HG03520 (cell line): Measurements from ENCODE around the gene INO80B.
"Not testable (repeated sequence)": the region's sequence is repeated elsewhere in the genome, so short reads cannot be mapped to it uniquely, and the experiment has no call there.

ENCODE experiments used
- ATAC-seq: cut with Tn5 transposase; IDR thresholded peaks from one replicate; pipeline ENCODE4 v1.9.1; 2021; ENCODE audit warnings: mild to moderate bottlenecking, moderate library complexity; ENCODE audit not compliant: unreplicated experiment

INO80B gene

DNA sequence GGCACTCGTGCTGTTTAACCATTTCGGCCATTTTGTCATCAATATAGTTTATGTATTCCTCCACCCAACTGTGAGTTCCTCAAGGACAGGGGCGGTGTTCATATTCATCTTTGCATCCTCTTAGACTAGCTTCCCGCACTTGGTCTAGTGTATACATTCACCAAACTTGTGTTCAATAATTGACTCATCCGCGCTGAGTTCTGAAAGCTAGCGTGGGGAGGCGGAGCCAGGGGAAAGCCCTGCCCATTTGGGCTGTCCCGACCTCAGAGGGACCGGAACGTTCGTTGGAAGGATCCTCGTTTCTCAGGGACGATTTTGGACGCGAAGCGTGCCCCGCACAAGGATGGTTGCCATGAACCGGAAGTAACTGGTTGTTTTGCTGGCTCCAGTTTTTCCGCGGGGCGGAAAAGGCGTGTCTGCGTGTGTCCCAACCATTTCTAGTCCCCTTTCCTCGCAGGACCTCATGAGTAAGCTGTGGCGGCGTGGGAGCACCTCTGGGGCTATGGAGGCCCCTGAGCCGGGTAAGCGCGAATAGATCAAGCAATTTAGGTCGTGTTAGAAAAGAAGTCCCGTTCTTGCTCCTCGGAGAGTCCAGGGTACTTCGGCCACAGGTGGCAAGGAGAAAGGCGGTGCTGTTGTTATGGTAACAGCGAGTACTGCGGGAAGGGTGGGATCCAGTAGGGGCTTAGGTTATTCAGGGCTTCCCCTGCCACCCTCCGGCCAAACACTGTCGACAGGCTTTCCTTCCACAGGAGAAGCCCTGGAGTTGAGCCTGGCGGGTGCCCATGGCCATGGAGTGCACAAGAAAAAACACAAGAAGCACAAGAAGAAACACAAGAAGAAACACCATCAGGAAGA is at the start of gene INO80B:
Gene INO80B, plus strand, starts transcription at position 434 of the 858 bp plus-strand sequence. Its CDS starts 30 bp downstream, at position 464.
- ATAC-seq, result peak; percentile 34

DNA sequence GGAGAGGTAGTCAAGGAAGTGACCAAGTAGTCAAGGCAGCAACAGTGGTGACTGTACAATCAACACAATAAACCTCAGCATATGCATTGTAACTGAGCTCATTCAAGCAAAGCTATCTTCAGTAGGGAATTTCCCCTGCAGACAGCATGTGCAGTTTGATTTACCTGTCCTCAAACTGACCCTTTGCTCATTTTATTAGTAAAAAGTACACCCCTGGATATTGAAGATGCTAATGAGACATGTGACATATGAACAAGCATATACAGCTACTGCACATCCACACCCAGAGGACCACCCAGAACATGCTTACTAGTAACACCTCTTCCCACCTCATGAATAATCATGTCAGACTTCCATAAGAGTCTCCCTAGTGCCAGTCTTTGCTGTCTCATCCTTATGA is 48.9 kb upstream of the INO80B start:
- peak; percentile 69 for ATAC-seq

DNA sequence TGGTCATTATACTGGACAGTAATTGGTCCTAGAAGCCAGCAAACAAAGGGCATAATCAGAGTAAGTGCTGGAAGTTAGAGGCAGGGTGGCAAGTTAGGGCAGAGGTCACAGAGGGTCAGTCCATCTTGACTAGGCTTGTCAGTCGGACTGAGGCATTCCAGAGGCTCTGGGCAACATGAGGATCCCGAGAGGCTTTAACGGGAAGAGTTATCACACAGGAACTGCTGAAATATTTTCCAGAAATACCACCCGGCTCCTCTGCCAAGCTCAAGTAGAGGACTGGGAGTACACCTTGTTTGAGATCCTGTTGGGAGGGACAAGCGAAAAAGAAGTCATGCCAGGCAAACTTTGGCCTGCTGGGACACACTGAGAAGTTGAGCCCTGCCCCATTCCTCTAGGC is 47.2 kb upstream of the INO80B start:
- ATAC-seq, result no peak

DNA sequence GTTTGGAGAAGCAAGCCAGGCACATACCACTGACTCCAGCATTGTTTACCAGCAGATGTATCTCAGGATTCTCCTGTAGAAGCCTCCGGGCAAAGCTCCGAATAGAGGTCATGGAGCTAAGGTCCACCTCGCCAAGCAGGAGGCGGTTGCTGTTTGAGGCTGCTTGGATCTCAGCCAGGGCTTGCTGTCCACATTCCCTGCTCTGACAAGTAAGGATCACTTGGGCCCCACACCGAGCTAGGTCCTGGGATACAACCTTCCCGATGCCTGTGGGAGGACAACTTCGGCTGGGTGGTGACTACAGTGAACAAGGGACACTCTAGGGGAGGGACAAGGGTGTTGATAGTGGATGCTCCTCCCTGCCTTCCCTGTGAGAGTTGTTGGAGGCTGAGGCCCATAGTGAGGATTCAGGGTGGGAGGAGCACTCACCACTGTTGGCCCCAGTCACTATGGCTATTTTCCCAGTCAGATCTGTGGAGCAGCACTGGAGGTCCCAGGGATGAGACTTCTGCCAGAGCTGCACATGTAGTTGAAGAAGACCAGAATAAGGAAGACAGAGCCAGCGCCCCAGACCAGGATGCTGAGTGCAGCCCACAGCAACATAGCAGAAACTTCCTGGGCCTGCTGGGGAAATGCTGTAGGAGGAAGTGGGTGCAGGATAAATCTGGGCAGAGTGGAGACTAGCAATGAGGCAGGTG is 41.7 kb upstream of the INO80B start:
- ATAC-seq, result no peak

DNA sequence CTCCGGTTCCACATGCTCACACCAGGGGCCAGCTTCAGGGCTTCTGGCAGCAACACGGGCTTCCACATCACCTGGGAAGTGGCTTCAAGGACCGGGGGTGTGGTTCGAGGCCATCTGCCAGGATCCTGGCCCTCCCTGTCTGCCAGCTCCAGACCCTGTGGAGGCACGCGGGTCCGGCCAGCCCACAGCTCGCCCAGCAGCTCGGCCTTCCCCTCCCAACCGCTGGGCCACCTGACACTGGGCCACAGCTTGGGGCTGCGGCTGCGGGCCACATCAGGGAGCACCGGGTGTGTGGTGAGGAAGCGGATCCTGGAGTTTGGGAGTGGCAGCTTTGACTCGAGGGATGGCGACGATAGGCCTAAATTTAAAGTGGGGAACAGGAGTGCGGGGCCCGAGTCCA is 40.4 kb upstream of the INO80B start:
- ATAC-seq, result no peak

DNA sequence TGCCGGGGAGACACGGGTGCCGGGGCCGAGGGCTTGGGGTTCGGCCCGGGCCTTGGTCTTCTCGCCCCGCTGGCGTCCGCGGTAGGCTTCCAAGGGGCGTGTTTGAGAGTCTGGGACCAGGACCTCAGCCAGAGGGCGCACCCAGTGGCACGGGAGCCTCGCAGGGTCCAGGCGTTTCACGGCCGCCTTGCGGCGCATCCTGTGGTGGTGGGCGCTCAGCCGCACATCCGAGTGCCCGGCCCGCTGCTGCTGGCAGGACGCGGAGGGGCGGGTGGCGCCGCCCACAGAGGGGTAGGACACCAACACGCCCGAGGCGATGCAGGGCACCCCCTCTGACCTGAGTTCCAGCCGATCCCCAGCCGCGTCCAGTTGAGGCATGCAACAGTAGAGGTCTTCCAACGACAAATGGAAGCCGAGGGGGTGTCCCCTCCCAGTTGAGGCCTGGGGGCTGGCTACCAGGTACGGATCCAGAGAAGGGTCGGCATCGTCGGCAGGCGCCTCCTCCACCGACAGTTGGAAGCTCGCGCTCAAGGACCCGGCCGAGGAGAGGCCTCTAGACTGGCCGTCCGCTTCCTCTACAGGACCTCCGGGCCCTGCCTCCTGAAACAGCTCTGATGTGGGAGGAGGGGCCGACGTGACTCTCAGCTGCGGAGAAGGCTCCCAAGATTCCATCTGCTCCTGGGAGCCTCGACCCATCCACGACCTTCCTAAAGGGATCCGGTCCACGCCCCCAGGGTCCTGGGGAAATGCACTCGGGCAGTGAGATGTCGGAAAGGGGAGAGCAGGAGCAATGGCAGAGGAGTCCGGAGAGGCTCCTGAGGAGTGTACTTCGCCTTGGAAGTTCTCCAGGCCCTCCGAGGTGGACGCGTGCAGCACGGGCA is 39.8 kb upstream of the INO80B start:
- no peak for ATAC-seq

DNA sequence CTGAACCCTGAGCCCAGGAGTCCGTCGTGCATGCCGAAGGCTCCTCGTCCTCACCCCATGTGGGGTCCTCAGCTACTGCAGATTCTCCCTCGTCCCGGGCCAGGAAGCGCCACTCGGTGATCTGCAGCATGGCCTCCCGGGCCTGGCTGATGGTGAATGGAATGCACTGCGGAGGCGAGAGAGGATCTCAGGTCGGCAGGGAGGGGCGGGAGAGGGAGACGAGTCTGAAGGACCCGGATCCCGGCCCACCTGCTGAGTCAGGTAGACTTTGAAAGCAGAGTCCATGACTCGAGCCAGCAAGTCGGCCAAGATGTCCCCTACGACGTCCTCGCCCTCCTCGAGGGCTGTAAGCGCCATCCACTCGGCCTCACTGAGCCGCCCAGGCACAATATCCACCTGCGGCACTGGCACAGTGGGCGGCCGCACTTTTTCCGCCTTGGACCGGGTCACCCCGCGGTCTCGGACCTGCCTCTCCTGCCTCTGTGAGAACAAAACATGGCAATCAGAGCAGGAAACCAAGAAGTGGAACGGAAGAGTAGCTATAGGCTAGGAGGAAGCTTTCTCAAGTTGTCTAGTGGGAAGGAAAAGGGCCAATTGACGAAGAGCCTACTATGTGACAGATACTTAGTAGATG is 39.0 kb upstream of the INO80B start:
- no peak for ATAC-seq

DNA sequence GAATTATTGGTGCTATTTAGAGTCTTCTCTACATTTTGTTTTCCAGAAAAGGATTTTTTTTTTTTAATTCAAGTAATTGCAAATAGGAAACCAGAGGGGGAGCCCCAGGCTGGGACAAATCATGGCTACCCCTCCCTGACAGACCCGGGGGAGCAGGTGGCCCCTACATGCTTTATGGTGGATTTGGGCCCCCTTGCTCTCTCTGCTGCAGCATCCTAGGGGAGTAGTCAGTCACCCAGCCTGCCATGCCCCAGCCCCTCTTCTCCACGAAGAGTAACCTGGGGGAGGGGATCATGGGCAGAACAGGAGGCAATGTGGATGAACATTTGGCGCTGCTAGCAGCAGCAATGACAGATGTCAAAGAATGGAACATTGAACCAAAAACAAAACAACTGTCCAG is 38.1 kb upstream of the INO80B start:
- no peak for ATAC-seq

DNA sequence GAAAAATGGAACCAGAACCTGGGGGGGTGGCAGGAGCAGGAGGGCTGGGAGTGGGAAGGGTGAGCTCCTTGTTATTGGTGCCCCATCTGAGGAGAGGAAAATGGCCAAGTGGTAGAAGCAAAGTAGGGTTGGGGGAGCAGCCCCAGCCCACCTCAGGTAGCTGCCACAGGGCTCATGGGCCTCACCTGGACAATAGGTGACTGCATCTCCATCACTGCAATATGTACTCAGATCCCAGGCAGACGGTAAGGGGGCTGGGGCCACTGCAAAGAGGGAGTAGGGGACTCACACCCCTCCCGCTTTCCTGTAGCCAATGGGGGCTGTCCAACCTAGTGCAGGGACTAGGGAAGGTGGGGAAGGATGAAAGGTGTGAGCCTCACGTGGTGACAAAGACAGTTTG is 37.7 kb upstream of the INO80B start:
- no peak for ATAC-seq

DNA sequence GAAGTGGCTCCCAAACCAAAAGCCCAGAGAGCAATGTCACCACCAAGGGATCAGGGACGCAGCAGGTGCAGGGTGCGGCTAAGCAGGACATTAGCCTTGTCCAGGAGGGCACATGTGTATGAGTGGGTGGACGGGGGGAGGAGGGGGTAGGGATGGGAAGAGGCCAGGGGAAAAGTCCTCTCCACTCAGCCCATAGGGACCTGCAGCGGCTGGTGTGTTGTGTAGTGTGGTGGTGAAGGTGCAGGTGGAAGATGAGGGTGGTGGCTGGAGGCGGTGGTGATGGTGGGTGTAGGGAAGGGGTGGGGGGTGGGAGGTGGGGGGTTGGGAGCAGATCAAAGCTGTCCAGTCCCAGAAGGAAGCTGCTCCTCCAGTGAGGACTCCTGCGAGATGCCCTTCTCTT is 37.1 kb upstream of the INO80B start:
- no peak for ATAC-seq

DNA sequence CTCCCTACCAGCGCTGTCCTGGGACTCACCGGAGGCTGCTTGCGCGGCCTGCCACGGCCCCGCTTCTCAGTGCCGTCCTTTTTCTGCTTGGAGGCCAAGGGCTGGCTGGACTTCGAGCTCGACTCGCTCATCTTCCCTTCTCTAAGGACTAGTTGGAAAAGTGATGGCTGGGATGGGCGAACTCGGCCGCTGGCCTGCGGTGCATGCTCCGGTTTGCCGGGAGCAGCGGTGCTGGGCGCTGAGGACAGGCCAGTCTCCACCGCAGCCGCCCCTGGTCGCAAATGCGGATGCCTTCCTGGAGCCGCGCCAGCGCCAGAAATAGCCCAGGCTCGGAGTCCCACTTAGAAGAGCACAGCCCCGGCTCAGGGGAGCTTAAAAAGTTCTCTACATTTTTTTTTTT is 36.6 kb upstream of the INO80B start:
- ATAC-seq, result no peak

DNA sequence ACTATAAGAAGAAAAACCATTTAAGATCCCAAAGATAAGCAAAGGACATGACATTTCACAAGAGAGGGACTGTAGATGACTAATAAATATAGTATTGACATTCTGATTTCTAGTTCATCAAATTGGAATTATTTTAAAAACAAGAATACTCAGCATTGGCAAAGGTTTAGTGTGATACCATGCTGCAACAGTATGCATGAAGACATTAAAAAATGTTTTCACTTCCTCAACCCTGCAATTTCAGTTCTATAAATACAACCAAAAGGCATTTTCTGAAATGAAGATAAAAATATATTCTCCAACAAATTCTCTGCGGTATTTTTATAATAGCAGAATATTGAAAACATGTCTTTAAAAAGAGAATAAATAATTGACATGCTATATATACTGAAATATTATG is 35.5 kb upstream of the INO80B start:
- no peak for ATAC-seq

DNA sequence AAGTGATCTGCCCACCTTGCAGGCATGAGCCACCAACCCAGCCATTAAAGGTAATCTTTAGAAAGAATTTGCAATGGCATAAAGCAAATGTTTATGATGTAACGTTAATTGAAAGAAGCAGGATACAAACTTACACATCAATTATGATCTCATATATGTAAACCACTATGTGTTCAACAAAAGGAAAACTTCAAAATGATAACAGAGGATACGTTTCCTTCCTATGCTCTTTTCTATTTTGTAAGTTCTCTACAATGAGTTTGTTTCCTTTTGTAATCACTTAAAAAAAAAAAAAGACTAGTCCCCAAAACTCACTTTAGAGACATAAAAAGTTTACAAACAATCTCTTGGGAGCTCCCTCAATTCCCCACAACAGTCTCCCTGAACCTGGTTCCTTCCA is 34.9 kb upstream of the INO80B start:
- ATAC-seq, result no peak

DNA sequence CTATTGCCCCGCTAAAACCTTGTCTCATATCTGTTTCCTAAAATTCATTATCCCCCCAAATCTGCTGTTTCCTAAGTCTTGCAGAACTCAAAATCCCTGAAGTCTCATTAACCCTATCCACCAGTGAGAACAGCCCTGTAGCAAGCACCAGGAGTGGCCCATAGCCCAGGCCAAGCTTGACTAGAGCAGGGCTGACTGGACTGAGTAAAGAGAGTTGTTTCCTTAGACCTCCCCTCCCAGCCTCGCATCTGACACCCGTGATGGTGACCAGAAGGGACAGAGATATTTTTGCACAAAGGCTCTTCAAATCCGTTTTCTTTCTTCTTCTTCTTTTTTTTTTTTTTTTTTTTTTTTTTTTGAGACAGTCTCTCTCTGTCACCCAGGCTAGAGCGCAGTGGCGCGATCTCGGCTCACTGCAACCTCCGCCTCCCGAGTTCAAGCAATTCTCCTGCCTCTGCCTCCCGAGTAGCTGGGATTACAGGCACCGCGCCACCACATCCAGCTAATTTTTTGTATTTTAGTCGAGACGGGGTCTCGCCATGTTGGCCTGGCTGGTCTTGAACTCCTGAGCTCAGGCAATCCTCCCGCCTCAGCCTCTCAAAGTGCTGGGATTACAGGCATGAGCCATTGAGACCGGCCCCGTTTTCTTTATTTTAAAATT is 34.3 kb upstream of the INO80B start:
- not testable (repeated sequence) for ATAC-seq

DNA sequence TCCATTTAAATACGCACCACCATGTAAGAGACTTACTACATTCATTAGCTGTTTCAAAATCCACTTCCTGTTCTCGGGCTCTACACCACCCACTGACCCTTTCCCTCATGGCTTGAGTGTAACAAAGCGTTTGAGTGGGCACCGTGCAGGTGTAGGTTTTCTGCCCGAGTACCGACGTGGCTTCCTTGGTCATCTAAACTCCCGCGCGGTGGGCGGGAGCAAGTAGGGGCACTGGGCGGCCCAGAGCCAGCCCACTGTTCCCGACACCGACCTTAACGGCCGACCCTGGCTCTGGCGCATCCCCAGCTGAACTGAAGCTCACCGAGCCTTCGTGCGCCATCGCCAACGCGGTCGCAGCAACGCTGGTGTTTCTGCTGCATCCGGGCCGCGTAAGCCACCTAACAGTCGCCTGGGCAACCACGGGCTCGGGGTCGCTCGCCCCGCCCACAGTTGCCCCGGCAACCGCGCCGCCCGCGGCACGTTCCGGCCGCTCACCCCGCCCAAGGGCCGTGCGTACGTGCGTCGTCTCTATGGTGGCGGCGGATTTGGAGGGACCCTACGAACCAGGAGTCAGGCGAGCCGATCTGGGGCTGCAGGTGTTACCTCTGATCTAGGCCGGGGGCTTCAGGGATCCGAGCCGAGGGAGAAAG is 33.5 kb upstream of the INO80B start, which contains the start of the genes C2orf81 and WDR54:
Gene C2orf81, minus strand, starts transcription at position 399 of the 650 bp plus-strand sequence. Its CDS starts 59 bp downstream, at position 340.
Gene WDR54, plus strand, starts transcription at position 510 of the 650 bp plus-strand sequence. CDS start 424 bp downstream, outside the sequence.
- peak; percentile 89 for ATAC-seq

DNA sequence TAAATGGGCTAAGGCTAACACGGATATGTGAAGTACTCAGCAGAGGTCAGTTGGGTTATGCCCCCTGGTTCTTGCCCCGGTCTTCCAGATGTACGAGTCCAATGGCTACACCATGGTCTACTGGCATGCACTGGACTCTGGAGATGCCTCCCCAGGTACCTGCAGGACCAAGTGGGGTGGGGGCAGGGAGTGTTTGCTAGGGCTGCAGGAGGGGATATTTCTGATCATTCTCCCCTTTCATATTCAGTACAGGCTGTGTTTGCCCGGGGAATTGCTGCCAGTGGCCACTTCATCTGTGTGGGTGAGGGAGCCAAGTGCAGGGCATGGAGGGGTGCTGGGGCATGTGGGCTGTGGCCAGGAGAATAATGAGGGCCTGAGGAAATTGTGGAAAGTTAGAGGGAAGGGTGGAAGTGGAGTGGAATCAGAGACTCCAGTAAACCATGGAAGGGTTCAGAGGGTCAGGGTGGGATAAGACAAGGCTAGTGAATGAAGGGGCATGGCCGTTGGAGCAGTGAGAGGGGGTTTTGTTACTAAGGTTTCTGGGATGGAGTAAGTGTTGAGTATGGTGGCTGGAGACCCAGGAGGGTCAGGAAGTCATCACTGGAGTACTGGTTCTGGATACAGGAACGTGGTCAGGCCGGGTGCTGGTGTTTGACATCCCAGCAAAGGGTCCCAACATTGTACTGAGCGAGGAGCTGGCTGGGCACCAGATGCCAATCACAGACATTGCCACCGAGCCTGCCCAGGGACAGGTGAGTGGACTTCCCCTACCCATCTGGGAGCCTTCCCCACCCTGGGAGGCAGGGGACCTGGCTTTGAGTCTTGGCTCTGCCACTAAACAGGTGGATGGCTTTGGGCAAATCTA is 31.4 kb upstream of the INO80B start:
- ATAC-seq, result no peak

DNA sequence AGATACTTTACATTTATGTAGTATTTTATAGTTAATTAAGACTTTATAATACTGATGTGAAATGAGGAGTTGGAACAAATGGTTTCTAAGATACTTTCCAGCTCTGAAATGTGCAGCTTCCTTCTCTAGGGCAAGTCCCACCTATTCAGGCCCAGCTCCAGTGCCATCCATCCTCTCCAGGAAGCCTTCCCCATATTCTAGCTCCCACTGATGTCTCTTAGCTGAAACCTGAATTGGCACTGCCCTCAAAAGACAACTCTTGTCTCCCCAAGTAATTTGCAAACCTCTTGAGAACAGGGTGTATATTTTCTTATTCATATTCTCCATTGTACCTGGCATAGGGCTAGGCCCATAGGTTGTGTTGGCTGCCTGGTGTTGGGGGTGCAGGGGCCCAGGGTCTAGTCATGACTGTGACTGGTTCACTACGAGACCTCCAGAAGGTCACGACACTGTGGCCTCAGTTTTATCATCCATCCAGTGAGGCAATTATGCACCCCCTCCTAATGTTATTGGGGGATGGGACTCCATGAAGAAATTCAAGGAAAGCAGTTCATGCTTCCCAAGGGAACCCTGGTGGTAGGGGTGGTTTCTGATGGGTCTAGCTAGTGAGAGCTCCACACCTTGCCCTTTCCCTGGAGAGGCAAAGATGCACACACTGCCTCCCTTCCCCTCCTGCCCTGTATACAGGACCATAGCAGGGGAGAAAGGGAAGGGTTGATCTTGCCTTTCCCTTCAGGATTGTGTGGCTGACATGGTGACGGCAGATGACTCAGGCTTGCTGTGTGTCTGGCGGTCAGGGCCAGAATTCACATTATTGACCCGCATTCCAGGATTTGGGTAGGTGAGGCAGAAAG is 30.5 kb upstream of the INO80B start:
- no peak for ATAC-seq

DNA sequence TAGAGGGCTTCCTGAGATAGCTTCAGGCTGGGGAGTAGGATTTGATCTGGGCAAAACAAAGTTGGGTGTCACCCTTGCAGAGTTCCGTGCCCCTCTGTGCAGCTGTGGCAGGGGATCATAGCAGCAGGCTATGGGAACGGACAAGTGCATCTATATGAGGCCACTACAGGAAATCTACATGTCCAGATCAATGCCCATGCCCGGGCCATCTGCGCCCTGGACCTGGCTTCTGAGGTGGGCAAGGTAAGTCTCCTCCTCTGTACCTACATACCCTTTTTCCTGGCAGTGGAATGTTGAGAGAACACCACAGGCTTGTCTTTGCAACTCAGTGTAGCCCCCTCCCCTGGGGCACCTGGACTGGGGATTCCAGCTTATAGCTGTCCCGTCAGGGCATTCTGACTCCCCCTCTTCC is 29.9 kb upstream of the INO80B start:
- ATAC-seq, result no peak
